Activated CD4-positive, alpha-beta T cell treated with anti-CD3 and anti-CD28 coated beads, Interleukin-2, amount 50 U/mL, for 1 hour (primary cell): ENCODE measurements around the gene INHBC.

ENCODE experiments used
- DNase-seq: peaks from one replicate; pipeline ENCODE4 v3.0.0-alpha.2; 2020

Gene INHBC

DNA sequence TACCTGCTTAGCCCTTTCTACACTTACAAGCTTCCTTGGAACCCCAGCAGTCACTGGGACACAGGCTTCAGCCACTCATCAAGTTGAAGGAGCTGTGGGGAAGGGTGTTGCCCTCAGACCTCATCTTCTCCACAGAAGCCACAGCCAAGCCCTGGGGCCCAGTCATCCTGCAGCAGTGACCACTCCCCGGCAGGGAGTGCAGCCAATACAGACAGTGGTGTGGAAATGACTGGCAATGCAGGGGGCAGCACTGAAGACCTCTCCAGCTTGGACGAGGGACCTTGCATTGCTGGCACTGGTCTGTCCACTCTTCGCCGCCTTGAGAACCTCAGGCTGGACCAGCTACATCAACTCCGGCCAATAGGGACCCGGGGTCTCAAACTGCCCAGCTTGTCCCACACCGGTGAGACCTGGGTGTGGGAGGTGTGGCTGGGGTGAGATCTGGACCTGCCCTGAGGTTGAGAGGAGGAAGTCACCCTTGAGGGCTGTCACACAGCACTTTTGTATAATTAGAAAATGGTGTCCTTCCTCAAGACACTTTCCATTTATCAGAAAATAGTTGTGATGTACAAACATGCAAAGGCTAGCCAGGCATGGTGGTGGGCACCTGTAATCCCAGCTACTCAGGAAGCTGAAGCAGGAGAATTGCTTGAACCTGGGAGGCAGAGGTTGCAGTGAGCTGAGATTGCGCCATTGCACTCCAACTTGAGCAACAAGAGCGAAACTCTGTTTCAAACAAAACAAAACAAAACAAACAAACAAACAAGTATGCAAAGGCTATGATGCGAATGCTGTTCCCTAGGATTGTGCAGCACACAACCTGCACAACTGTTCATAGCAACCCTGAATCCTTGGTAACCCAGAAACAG lies 34.9 kb downstream of the INHBC start:
- DNase-seq, result no peak

DNA sequence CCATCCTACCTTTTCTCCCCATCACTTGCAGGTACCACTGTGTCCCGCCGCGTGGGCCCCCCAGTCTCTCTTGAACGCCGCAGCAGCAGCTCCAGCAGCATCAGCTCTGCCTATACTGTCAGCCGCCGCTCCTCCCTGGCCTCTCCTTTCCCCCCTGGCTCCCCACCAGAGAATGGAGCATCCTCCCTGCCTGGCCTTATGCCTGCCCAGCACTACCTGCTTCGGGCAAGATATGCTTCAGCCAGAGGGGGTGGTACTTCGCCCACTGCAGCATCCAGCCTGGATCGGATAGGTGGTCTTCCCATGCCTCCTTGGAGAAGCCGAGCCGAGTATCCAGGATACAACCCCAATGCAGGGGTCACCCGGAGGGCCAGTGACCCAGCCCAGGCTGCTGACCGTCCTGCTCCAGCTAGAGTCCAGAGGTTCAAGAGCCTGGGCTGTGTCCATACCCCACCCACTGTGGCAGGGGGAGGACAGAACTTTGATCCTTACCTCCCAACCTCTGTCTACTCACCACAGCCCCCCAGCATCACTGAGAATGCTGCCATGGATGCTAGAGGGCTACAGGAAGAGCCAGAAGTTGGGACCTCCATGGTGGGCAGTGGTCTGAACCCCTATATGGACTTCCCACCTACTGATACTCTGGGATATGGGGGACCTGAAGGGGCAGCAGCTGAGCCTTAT lies 35.8 kb downstream of the INHBC start:
- DNase-seq, result no peak

DNA sequence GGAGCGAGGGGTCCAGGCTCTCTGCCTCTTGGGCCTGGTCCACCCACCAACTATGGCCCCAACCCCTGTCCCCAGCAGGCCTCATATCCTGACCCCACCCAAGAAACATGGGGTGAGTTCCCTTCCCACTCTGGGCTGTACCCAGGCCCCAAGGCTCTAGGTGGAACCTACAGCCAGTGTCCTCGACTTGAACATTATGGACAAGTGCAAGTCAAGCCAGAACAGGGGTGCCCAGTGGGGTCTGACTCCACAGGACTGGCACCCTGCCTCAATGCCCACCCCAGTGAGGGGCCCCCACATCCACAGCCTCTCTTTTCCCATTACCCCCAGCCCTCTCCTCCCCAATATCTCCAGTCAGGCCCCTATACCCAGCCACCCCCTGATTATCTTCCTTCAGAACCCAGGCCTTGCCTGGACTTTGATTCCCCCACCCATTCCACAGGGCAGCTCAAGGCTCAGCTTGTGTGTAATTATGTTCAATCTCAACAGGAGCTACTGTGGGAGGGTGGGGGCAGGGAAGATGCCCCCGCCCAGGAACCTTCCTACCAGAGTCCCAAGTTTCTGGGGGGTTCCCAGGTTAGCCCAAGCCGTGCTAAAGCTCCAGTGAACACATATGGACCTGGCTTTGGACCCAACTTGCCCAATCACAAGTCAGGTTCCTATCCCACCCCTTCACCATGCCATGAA lies 36.5 kb downstream of the INHBC start:
- DNase-seq, result no peak

DNA sequence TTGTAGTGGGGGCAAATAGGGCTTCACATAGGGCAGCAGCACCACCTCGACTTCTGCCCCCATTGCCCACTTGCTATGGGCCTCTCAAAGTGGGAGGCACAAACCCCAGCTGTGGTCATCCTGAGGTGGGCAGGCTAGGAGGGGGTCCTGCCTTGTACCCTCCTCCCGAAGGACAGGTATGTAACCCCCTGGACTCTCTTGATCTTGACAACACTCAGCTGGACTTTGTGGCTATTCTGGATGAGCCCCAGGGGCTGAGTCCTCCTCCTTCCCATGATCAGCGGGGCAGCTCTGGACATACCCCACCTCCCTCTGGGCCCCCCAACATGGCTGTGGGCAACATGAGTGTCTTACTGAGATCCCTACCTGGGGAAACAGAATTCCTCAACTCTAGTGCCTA lies 37.1 kb downstream of the INHBC start:
- DNase-seq, result no peak

DNA sequence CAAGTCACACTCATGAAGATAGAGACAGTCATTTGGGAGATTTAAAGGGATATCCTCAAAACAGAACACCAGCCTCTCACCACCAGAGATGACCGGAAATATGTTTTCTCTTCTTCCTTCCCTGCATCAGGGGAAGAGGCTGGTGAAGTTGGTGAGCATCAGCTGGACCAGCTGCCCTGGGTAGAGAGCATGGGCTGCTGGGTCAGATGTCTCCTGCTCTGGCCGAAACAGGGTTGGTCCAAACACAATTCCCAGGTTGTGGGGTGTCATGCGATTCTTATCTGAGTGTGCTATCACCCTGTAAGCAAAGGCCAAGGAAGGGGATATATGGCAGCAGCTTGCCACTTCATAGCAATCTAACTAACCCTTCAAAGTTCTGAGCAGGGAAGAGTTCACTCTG lies 37.8 kb downstream of the INHBC start:
- DNase-seq, result no peak

DNA sequence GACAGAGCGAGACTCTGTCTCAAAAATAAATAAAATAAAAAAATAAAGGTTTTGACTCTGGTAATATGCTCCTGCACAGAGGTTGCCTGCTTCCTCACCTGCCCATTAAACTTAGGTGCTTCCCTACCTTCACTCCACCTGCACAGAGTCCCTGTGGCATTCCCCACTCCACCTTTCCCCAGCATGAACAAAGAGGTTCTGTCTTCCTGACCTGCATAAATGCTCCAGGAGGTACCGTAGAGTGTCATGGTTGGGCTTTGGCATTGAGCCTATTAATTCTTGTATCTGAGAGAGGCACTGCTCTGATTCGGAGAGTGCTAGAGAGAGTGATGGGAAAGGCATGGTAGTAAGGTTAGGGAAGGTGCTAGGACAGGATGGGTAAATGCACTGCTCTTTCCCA lies 38.8 kb downstream of the INHBC start:
- DNase-seq, result no peak

DNA sequence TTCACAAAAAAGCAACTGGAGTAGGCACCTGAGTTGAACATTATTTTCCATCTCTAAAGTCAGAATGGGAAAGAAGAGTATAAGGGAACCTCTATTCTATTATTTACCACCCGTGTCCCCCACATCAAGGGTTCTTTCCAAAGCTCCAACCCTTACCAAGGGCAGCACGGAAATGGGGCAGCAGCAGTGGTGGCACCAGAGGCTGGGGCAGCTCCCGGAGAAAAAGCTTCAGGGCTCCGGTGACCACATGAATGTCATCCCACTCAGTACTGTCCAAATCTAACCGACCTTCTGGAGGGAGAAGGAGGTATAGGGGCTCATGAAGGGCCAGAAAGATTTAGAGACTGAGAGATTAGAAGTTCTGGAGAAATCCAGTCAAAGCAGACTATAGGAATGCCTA lies 39.3 kb downstream of the INHBC start:
- DNase-seq, result no peak

DNA sequence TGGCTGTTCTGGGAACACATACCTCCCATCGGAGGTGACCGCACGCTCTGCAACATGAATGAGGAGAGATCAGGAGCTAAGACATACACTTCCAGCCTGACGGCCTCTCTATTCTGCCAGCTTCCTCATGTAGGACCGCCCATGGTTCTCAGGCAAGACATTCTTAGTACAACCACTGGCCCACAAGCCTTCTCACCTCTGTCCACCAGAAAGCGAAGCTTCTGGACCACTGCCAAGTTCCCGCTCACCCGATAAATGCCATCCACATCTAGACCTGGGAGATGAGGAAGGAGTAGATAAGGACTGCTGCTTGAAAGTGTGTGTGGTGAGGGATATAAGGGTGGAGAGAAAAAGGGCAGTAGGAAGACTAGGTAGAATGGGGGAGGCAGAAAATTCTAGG lies 39.8 kb downstream of the INHBC start:
- no peak for DNase-seq

DNA sequence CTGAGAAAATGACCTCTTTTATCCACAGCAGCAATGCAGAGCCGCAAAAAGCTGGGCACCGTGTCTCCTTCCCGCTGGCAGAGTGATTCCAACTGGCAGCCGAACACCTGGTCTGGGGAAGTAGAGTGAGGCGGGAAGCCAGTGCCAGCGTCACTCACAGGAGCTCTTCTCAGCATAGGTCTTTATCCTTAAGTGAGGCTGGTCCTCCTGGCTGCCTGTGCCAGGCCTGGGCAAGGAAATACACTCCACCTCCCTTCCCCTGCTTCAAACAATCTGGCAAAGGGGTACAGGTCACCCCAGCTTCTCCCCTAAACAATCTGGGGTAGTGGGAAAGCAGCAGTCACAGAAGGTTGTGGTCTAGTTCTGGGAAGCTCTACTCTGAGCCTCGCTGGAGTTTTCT lies 40.3 kb downstream of the INHBC start:
- DNase-seq, result no peak

DNA sequence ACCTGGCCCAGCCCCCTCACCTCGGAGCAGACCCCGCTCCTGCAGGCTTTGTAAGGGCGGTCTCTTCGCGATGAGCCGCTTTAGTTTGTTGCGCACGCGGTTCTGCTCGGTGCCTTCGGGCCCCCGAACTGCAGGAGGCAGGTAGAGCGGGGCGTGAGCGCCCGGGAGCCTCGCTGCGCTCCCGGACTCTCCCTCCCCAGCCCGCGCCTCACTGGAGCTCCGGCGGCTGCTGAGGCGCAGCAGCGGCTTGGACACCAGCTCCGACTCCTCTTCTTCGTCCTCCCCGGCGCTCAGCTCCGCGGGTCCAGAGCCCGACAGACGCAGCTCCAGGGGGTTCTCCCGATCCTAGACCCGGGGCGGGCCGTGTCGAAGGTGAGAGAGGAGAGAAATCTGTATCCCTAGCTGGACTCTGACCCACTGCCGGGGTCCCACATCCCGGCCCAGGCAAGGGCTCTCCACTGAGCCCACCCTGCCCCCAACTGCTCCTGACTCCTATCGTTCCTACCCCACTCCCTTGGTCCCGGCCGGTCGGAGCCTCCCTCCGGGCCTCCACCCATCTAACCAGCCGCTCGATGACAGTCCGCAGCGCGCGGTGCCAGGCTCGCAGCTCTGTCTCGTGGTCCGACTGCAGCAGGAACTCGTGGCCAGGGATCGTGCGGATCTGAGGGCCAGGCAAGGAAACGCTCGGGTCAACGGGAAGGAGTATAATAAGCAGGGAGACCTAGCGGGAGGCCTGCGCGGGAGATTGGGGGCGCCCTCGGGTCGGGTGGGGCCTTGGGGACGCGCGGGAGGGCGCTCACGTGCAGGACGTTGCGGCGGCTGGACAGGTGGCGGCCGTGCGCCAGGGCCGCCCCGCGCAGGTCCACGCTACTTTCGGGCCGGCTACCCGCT lies 40.9 kb downstream of the INHBC start:
- no peak for DNase-seq

DNA sequence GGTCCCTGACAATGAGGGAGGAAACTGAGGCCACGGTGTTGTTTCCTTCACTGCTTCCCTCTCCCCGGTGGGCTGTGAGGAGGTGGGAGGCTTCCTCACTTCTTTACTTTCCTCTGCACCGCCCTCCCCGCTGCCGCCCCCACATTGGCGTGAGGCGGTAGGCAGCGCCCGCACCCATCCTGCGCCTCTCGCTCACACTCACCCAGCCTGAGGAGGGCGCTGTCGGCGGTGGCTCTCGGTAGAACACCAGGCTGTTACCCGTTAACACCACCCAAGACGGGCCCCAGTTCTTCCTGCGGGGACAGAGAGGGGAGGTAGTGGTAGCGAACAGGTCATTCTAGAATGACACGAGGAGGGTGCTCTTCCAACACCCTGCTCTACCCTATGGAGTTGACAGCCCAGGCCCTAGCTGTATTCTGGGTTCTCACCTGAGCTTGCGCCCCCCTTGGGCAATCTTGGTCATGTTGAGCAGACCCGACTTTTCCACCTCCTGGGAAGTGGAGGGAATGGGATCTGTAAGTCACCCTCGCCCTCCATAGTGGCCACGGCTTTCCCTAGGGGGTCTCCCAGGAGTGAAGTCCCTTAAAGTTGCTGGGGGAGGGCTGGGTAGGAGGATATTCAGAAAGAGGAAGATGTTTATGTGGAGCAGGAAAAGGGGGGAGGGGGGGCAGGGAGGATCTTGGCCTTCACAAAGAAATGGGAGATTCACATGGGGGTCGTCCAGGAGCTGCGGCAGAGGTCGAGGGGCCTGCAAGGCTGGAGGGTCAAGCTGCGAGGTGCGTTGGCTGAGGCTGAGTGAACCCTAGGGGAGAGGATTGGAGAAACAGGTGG lies 41.8 kb downstream of the INHBC start:
- DNase-seq, result peak; percentile 73

DNA sequence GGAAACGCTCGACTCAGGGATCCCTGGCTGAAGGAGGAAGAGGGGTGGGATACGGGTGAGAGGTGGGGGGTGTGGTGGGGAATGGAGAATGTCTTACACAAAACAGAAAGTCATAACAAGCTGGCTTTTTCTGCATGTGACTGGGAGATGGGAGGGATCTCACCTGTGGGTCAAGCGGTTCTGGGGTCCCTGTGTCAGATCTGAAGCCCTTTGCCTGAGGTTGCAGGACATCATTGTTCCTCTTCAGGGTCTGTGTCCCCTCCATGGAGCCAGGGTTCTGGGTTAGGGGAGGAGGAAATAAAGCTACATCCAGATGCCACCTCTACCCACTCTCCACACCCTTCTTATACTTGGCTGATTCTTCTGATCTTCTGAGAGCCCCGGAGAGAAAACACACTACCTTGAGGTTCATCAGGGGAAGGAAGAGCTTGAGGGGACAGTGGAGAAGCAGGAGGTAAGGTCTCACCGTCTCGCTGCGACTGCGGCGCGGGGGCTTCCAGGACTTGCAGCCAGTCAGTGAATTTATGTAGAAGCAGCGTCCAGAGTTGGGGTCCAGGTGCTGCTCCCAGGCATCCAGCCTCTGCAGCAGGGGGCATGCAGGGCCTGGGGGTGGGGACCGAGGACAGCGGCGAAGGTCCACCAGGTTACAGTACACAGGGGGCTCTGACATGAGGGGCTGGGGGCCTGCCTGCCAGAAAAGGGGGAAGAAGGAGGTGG lies 42.6 kb downstream of the INHBC start:
- DNase-seq, result no peak

DNA sequence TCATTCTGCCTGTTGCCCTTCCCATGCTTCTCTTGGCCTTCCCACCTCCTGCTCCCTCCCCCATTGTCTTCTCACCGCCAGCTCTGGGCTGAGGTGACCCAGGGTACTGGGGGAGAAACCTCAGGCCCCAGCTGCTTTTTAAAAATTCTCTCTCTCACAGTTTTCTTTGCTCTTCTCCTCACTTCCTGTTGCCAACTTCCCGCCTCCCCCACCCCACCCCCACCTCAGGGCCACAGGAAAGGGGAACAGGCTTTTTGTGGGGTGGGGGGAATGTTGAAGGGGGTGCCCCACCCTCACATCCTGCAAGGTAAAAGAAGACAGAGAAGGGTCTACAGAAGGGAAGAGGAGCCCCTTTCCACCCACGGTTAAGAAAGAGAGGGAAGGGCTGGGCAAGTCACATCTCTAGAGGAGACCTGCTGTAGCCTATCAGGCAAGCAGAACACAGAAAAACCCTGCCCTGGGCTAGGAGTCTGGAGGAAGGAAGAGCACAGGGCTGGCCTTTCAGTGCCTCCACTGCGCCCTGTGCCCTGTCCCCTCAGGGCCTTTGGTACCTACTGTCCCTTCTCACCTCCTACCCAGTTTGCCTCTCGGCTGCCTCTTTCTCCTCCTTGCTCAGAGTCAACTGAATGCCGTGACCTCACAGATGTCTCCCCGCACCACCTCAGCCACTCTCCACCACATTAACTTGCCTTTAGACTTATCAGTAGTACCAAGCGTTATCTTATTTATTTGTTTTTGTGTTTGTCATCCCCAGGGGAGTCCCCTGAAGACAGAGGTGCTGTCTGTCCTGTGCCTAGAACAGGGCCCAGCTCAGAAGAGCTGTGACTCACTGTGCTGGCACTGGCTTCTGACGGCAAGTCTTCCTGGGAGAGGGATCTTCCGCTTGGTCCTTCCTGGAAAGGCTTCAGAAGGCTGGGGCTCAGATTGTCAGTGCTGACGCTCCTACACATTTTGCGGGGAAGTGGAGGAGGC lies 43.4 kb downstream of the INHBC start:
- DNase-seq, result peak; percentile 58

DNA sequence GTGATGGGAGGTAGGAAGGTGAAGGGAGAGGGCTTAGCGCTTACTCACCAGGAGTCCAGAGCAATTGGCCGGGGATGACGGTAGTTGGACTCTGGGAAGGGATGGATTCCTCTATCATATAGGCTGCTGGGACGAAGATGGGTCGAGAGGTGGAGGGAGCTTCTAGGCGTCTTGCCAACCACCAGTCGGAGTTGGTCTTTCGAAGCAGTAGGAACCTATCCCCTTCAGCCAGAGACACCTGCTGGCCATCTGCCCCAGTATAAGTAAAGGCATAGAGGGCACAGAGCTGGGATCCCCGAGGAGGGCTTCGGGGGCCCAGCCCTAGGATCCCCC lies 44.4 kb downstream of the INHBC start:
- no peak for DNase-seq

DNA sequence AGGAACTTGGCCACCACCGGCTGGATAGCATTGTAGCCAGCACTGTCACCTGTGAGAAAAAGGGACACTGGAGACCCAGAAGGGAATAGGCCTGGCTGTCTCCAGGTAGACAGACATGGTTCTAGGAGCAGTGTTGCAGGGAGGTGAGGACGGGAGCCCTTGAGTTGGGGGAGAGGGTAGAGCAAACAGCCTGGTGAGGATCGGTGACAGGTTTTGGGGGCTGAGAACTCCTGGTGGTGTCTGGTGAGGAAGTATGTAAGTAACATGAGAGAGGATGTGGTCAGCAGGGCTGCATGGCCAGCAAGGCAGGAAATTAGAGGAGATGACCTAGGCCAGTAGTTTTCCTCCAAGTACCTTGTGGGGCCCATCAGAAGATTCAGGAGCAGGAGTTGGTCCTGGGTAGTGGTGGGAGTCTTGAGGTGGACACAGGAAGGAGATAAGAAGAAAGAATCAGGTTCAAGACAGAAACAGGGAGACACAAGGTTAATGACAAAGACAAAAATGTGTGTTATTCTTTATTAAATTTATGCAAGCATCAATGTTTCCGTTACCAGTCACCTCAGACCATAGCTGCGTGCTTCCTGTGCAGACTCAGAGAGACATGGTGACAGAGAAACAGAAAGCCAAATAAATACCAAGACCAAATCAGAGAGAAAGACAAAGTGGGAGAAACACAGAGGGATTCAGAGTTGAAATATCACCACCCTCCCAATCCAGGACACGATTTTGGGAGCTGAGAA lies 45.0 kb downstream of the INHBC start, which contains the start of gene ARHGAP9:
Gene ARHGAP9 (minus strand): TSS at position 491 of the 740 bp plus-strand sequence. CDS start 460 bp downstream, at position 31.
- peak; percentile 60 for DNase-seq

DNA sequence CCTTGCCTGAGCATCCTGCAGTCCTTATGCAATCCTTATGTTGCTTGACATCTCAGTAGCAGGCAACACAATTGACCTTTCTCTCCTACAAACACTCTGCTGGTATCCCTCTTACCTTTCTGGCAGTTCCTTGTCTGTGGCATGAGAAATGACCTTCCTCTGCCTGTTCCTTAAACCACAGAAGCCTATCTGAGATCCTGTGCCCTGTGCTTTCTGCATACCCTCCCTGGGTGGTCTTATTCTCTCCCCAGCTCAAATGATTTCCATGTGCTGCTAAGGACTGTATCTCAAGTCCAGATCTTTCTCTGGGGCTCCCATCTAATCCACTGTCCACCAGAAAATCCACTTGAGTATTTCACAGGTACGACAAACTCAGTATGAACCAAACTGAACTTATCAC lies 47.1 kb downstream of the INHBC start:
- DNase-seq, result no peak

DNA sequence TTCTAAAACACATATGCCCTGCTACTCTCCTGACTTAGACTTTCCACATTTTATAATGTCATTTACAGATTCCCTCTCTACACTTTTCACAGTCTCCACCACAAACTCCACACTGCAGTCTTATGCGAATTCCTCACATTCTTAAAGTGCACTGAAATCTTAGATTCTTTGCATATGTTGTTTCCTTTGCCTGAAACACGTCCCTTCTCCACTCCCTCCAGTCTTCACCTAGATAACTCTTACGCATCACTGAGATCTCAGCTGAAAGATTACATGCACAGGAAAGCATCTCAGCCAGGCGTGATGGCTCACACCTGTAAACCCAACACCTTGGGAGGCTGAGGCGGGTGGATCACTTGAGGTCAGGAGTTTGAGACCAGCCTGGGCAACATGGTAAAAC lies 48.9 kb downstream of the INHBC start:
- DNase-seq, result no peak

DNA sequence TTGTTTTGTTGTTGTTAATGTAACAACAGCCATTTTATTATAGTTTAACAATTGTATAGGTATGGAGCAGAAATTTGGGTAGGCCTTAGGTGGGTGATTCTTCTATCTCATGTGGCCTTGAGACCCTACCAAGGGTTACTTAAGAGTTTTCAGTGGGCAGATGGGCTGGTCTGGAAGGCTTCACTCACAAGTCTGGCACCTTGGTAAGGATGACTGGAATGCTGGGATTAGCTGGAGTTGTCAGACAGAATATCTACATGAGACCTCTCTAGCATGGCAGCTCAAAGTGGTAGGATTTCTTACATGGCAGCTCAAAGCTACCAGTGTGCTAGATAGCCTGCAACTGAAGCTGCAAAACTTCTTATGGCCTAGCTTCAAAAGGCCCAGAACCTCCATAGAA lies 51.1 kb downstream of the INHBC start:
- no peak for DNase-seq

DNA sequence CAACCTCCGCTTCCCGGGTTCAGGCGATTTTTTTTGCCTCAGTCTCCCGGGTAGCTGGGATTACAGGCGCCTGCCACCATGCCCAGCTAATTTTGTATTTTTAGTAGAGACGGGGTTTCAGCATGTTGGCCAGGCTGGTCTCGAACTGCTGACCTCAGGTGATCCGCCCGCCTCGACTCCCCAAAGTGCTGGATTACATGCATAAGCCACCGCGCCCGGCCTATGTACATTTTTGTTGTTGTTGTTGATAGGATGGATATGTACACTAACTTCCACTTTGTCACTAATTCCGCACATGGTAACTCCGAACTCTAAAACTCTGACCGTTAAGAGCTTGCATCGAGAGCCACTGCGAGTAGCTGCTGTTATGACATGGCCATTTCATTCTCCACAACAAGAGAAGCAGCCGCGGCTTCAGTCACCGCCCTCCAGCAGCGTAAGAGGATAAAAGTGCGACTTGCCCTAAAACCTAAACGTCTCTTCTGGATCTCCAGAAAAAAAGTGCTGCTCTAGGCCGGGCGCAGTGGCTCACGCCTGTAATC lies 52.5 kb downstream of the INHBC start:
- no peak for DNase-seq
